ENCODE measurements around the gene KRTAP20-1. TPM values are rescaled to one million over a fixed set of nuclear protein-coding genes. Genes with fewer than 3 reads are reported as not detected.

KRTAP20-1 gene
- total RNA-seq, 1 experiment from 2014 or later: not detected

DNA sequence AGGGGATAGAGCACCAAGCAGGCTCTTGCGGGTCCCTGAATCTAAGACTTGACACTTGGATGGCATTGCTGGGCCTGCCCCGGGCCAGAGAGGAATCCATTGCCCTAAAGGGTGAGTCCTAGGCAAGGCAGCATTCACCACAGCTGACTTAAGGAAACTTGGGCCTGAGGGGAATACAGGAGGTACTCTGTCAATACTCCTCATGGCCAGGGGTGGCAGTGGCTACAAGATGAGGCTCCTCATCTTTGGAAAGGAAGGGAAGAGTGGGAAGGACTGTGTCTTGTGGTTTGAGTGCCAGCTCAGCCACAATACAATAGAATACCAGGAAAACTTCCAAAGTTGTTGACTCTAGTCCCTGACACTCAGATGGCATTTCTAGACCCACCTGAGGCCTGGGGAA, 10.3 kb upstream of the KRTAP20-1 start:
- H3K4me1 ChIP-seq (replicated peaks; ENCODE audit: insufficient read depth): no peaks in the 10 kb centered on the region
- no peak overlapping the region for H2AFZ ChIP-seq
- no peaks in the 10 kb centered on the region for H3K79me2 ChIP-seq (ENCODE audit: low read depth)
- H3K9me2 ChIP-seq (ENCODE audit: insufficient read depth): no peaks in the 10 kb centered on the region
- H3K27ac ChIP-seq: no peak overlapping the region
- TF ChIP-seq, protein P1, sequence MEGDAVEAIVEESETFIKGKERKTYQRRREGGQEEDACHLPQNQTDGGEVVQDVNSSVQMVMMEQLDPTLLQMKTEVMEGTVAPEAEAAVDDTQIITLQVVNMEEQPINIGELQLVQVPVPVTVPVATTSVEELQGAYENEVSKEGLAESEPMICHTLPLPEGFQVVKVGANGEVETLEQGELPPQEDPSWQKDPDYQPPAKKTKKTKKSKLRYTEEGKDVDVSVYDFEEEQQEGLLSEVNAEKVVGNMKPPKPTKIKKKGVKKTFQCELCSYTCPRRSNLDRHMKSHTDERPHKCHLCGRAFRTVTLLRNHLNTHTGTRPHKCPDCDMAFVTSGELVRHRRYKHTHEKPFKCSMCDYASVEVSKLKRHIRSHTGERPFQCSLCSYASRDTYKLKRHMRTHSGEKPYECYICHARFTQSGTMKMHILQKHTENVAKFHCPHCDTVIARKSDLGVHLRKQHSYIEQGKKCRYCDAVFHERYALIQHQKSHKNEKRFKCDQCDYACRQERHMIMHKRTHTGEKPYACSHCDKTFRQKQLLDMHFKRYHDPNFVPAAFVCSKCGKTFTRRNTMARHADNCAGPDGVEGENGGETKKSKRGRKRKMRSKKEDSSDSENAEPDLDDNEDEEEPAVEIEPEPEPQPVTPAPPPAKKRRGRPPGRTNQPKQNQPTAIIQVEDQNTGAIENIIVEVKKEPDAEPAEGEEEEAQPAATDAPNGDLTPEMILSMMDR (conservative IDR thresholded peaks at IDR 0.05): no peak
- no peak for TF ChIP-seq EZH2 (IDR thresholded peaks at IDR 0.05; ENCODE audit: low read depth)
- H3K4me2 ChIP-seq: no peak overlapping the region
- H3K36me3 ChIP-seq (ENCODE audit: low read depth): no peaks in the 10 kb centered on the region
- CTCF ChIA-PET: no interaction called here
- no peaks in the 10 kb centered on the region for H3F3A ChIP-seq (ENCODE audit: insufficient read depth, low read depth)
- no peaks in the 10 kb centered on the region for H3K9me3 ChIP-seq (ENCODE audit: insufficient read depth, low read depth)
- H3K27me3 ChIP-seq (ENCODE audit: insufficient read depth, low read depth): no peaks in the 10 kb centered on the region
- POLR2A ChIA-PET (ENCODE audit: unreplicated experiment): no interaction called here
- no peaks in the 10 kb centered on the region for H4K20me1 ChIP-seq (ENCODE audit: insufficient read depth)
- BruUV-seq (replicated peaks): no TSS peak
- intact Hi-C loops (cut with micrococcal nuclease; ENCODE audit: unreplicated experiment): no loop called here
- no peak overlapping the region for H3K4me3 ChIP-seq
- DNase-seq: no peak

DNA sequence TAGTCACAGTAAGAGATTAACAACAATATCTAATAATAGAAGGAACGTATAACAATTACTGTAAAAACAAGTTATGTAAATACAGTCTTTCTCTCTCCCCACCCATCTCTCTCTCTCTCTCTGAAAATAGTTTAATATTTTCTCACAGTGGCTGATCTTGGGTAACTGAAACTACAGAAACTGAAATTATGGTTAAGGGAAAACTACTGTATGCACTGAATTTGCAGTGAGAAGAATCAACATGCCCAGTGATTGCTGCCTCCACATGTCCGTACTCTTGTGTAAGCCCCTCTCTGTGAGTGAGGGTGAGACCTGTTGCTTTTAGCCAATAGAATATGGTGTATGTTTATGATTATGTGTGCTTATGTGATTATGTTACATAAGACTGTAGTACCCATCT, 4.1 kb upstream of the KRTAP20-1 start:
- Histone ChIP-seq H3K79me2 (ENCODE audit: low read depth) (no peaks in the 10 kb centered on the region), H3K4me1 (replicated peaks; ENCODE audit: insufficient read depth) (no peaks in the 10 kb centered on the region), H3K4me3 (no peak overlapping the region), H3K27me3 (ENCODE audit: insufficient read depth, low read depth) (no peaks in the 10 kb centered on the region), H3K9me2 (ENCODE audit: insufficient read depth) (no peaks in the 10 kb centered on the region), H3K27ac (no peak overlapping the region), H4K20me1 (ENCODE audit: insufficient read depth) (no peaks in the 10 kb centered on the region), H2AFZ (no peak overlapping the region), H3K9me3 (ENCODE audit: insufficient read depth, low read depth) (no peaks in the 10 kb centered on the region), H3K36me3 (ENCODE audit: low read depth) (no peaks in the 10 kb centered on the region), H3K4me2 (no peak overlapping the region), H3F3A (ENCODE audit: insufficient read depth, low read depth) (no peaks in the 10 kb centered on the region)
- no TSS peak for BruUV-seq (replicated peaks)
- no peak for TF ChIP-seq EZH2 (IDR thresholded peaks at IDR 0.05; ENCODE audit: low read depth)
- TF ChIP-seq, protein P1 (conservative IDR thresholded peaks at IDR 0.05): no peak
- intact Hi-C loops (cut with micrococcal nuclease; ENCODE audit: unreplicated experiment): no loop called here
- no peak for DNase-seq
- ChIA-PET POLR2A (ENCODE audit: unreplicated experiment) (no interaction called here), CTCF (no interaction called here)

DNA sequence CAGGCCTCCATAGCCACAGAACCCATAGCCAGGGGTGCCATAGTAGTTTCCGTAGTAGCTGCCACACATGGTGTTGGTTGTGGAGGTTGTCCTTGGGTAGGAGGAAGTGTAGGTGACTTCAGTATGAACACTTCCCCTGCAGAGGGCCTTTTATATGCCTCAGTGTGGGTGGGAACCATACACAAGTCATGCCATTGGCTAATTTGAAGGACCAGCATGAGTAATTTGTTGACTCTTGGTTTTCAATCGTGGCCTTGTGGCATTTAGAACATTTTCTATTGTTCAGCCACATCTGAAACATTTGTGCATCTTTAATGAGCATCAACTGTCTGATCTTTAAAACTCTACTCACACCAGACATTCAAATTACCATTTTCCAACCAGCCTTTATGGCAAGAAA, 2.4 kb upstream of the KRTAP20-1 start, which contains the start of gene KRTAP6-1:
KRTAP6-1 (minus strand) TSS at position 95 of the 400 bp plus-strand sequence; CDS start at position 69, 26 bp downstream.
- TF ChIP-seq EZH2 (IDR thresholded peaks at IDR 0.05; ENCODE audit: low read depth): no peak
- TF ChIP-seq, protein P1 (conservative IDR thresholded peaks at IDR 0.05): no peak
- intact Hi-C loops (cut with micrococcal nuclease; ENCODE audit: unreplicated experiment): no loop called here
- H3K27ac ChIP-seq: no peak within 1 kb of the TSS
- no peaks in the 10 kb centered on the region for H3K27me3 ChIP-seq (ENCODE audit: insufficient read depth, low read depth)
- DNase-seq: no peak
- ChIA-PET POLR2A (ENCODE audit: unreplicated experiment) (no interaction called here), CTCF (no interaction called here)
- no peaks in the 10 kb centered on the region for H3F3A ChIP-seq (ENCODE audit: insufficient read depth, low read depth)
- H3K4me2 ChIP-seq: no peak within 1 kb of the TSS
- H3K9me2 ChIP-seq (ENCODE audit: insufficient read depth): no peaks in the 10 kb centered on the region
- H3K9me3 ChIP-seq (ENCODE audit: insufficient read depth, low read depth): no peaks in the 10 kb centered on the region
- BruUV-seq (replicated peaks): no TSS peak
- no peaks in the 10 kb centered on the region for H3K4me1 ChIP-seq (replicated peaks; ENCODE audit: insufficient read depth)
- no peak within 1 kb of the TSS for H2AFZ ChIP-seq
- no peaks in the 10 kb centered on the region for H3K79me2 ChIP-seq (ENCODE audit: low read depth)
- H4K20me1 ChIP-seq (ENCODE audit: insufficient read depth): no peaks in the 10 kb centered on the region
- H3K36me3 ChIP-seq (ENCODE audit: low read depth): no peaks in the 10 kb centered on the region
- H3K4me3 ChIP-seq: no peak within 1 kb of the TSS

Measured in PC-9 (cell line).